ENCODE results near the gene GRIP2. TPM values are rescaled to one million over a fixed set of nuclear protein-coding genes. Genes with fewer than 3 reads are reported as not detected.

The GRIP2 gene
- total and polyA plus RNA-seq, 2 donors (not counting 3 experiments of a cell fraction or from before 2014, with no cell fraction given): not detected

- FAIRE-seq: no peak
- Histone ChIP-seq H3K9me1 (replicated peaks; ENCODE audit: control insufficient read depth, extremely low read depth, insufficient read depth, low read length) (no peaks in the 10 kb centered on the region), H4K20me1 (replicated peaks; ENCODE audit: control insufficient read depth, extremely low read depth, insufficient read depth, low read length) (no peaks in the 10 kb centered on the region), H3K9me3 (replicated peaks; ENCODE audit: control insufficient read depth, insufficient read depth, low read length) (no peaks in the 10 kb centered on the region), H3K27ac (ENCODE audit: insufficient read depth, low read depth, low read length) (no peak overlapping the region), H3K4me2 (ENCODE audit: insufficient read depth, low read length) (no peak overlapping the region), H3K4me1 (ENCODE audit: control insufficient read depth, extremely low read depth, insufficient read depth, low read length) (no peaks in the 10 kb centered on the region), H3K79me2 (ENCODE audit: control insufficient read depth, insufficient read depth, low read length) (no peaks in the 10 kb centered on the region), H3K9ac (replicated peaks; ENCODE audit: extremely low read depth, insufficient read depth, low read length) (no peak overlapping the region), H3K27me3 (ENCODE audit: control insufficient read depth in 2 of 2, insufficient read depth in 2 of 2, low read length in 2 of 2) (no peaks in the 10 kb centered on the region), H2AFZ (ENCODE audit: low read depth, low read length) (no peak overlapping the region), H3K36me3 (ENCODE audit: control insufficient read depth in 2 of 2, extremely low read depth in 1 of 2, insufficient read depth in 2 of 2, low read length in 2 of 2) (no peaks in the 10 kb centered on the region), H3K4me3 (replicated peaks in 1 of 3; ENCODE audit: insufficient read depth in 1 of 3, low read depth in 1 of 3, low read length in 3 of 3) (no peak overlapping the region)
- intact Hi-C loops (cut with micrococcal nuclease): no loop called here
- dilution Hi-C loops (cut with MboI; ENCODE audit: extremely low pct_ligation_motif_present, low sequenced_read_pairs): no loop called here
- BruUV-seq (replicated peaks): no TSS peak
- ChIA-PET POLR2A (no interaction called here), CTCF (interaction anchor here (1.0 to 1.5 kb wide), 4 partner anchors 36 to 307 kb away, joined by 3 to 4 read pairs (median 3); no protein-coding TSS in a partner anchor)
- no peak for DNase-seq (ENCODE audit: low read depth, low spot score)
- TF ChIP-seq, protein P1, sequence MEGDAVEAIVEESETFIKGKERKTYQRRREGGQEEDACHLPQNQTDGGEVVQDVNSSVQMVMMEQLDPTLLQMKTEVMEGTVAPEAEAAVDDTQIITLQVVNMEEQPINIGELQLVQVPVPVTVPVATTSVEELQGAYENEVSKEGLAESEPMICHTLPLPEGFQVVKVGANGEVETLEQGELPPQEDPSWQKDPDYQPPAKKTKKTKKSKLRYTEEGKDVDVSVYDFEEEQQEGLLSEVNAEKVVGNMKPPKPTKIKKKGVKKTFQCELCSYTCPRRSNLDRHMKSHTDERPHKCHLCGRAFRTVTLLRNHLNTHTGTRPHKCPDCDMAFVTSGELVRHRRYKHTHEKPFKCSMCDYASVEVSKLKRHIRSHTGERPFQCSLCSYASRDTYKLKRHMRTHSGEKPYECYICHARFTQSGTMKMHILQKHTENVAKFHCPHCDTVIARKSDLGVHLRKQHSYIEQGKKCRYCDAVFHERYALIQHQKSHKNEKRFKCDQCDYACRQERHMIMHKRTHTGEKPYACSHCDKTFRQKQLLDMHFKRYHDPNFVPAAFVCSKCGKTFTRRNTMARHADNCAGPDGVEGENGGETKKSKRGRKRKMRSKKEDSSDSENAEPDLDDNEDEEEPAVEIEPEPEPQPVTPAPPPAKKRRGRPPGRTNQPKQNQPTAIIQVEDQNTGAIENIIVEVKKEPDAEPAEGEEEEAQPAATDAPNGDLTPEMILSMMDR (IDR thresholded peaks at IDR 0.05; ENCODE audit: extremely low read depth in 1 of 2, insufficient read depth in 1 of 2, low read depth in 1 of 2, low read length in 2 of 2): no peak
- TF ChIP-seq JUN (IDR thresholded peaks at IDR 0.05; ENCODE audit: borderline replicate concordance, insufficient read depth, insufficient read length, low read depth): no peak
- no peak for TF ChIP-seq FOS (IDR thresholded peaks at IDR 0.05; ENCODE audit: borderline replicate concordance, insufficient read depth, low read length)
- TF ChIP-seq MYC (IDR thresholded peaks at IDR 0.05; ENCODE audit: low read depth, low read length): no peak
- no peak for TF ChIP-seq POLR2AphosphoS5 (IDR thresholded peaks at IDR 0.05; ENCODE audit: insufficient read depth, low read depth, low read length)
- TF ChIP-seq POLR2A (IDR thresholded peaks at IDR 0.05; ENCODE audit: low read depth, low read length): no peak
- TF ChIP-seq, protein P2, sequence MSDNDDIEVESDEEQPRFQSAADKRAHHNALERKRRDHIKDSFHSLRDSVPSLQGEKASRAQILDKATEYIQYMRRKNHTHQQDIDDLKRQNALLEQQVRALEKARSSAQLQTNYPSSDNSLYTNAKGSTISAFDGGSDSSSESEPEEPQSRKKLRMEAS (IDR thresholded peaks at IDR 0.05; ENCODE audit: insufficient read depth, insufficient read length): no peak
- no peak for TF ChIP-seq EZH2 (IDR thresholded peaks at IDR 0.05; ENCODE audit: borderline replicate concordance, low read depth, low read length, severe bottlenecking)
Observed at GRCh38 chr3:14511623-14512280, 28.4 kb downstream of the GRIP2 start.

Measured in endothelial cell of umbilical vein (primary cell).